AG04449 (cell line): ENCODE measurements around the gene HSH2D.
A peak's percentile ranks its signal among the peaks of the same experiment; 100 is the strongest.

Experiments
- CTCF ChIA-PET: fragments of 350-600 bp; formaldehyde crosslinking; extraction: SDS; loops from one replicate; lab custom pipeline; 2021; ENCODE audit warnings: antibody characterized with exemption; lab: Yijun Ruan, JAX
- POLR2A ChIA-PET: fragments of 400-600, 350-600 bp; formaldehyde crosslinking; extraction: SDS; loops from one replicate; lab custom pipeline; 2020; ENCODE audit warnings: antibody characterized with exemption, inconsistent platforms; lab: Yijun Ruan, JAX
- DNase-seq: peaks from one replicate; pipeline ENCODE4 v3.0.0-alpha.2; 2010; ENCODE audit warnings: low read depth, low spot score
- H3K4me3 ChIP-seq: 2 replicates; pipeline ENCODE4 v1.5.1; 2011; ENCODE audit warnings: low read depth, mild to moderate bottlenecking, control low read depth, low read length
- TF ChIP-seq, protein P1 (sequence below): IDR thresholded peaks from one replicate; pipeline ENCODE4 v1.5.1; 2011; ENCODE audit warnings: mild to moderate bottlenecking, moderate library complexity, low read length, control low read depth, inconsistent platforms; ENCODE audit not compliant: insufficient read depth; ENCODE audit errors: missing control alignments

HSH2D gene

DNA sequence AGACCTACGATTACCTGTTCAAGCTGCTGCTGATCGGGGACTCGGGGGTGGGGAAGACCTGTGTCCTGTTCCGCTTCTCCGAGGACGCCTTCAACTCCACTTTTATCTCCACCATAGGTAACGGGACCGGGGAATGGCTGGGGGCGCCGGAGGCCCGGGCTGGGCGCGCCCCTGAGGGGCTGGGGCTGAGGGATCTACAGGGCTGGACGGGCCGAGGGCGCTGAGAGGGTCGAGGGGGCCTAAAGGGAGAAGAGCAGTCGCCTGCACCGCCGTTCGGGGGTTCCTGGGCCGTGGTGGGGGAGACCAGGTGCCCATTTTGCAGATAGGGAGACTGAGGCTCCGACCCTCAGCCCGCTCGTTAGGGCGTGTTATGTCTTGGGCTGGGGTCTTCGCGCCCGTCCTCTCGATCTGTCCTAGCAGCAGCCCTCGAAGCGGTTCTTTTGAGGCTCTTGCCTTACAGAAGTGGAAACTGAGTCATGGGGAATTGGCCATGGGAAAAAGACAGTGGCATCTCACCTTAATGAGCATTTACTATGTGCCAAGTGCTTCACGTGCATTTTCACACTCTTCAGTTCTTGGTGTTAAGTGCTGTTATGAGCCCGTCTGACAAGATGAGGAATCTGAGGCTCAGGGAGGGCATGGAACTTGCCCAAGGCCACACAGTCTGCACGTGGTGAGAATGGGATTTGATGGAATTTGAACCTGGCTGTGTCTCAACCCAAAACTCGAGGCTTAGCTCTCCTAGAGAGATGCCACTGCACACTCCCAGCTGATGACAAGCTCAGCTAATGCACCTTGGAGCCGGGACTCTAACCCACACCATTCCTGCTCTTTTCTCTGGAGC, 31.4 kb upstream of the HSH2D start:
- H3K4me3 ChIP-seq = peak overlapping the region; percentile 92
- DNase-seq = no peak
- ChIA-PET CTCF (interaction anchor here (1.1 to 3.9 kb wide), 8 partner anchors 10 to 73 kb away, joined by 3 to 46 read pairs (median 15); partner anchors contain the start of gene FAM32A), POLR2A (interaction anchor here (1.4 kb wide), 1 partner anchor 86 kb away, joined by 3 read pairs; the partner anchor contains the start of gene AP1M1)
- TF ChIP-seq, protein P1, sequence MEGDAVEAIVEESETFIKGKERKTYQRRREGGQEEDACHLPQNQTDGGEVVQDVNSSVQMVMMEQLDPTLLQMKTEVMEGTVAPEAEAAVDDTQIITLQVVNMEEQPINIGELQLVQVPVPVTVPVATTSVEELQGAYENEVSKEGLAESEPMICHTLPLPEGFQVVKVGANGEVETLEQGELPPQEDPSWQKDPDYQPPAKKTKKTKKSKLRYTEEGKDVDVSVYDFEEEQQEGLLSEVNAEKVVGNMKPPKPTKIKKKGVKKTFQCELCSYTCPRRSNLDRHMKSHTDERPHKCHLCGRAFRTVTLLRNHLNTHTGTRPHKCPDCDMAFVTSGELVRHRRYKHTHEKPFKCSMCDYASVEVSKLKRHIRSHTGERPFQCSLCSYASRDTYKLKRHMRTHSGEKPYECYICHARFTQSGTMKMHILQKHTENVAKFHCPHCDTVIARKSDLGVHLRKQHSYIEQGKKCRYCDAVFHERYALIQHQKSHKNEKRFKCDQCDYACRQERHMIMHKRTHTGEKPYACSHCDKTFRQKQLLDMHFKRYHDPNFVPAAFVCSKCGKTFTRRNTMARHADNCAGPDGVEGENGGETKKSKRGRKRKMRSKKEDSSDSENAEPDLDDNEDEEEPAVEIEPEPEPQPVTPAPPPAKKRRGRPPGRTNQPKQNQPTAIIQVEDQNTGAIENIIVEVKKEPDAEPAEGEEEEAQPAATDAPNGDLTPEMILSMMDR = no peak

DNA sequence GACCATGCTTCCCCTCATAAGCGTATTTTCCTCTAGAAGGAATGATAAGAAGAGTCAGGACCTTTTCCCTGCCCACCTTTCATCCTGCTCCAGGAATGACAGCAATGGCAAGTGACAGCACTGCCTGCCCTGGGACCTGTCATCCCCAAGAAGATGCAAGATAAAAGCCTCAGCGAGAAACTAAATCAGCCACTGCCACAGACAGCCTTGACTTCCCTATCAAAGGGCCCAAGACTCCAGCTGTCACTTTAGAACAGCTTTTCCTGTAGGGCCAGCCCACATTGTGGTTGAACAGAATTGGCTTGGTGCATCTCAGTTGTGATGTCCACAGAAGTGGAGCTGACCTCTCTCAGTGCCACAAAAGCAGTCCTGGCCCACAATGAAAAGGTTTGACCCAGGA, 30.7 kb upstream of the HSH2D start:
- TF ChIP-seq, protein P1 = no peak
- peak overlapping the region; percentile 92 for H3K4me3 ChIP-seq
- CTCF ChIA-PET = interaction anchor here (0.8 to 3.3 kb wide), 5 partner anchors 9 to 73 kb away, joined by 4 to 19 read pairs (median 6); partner anchors contain the start of gene FAM32A
- DNase-seq = no peak
- POLR2A ChIA-PET = interaction anchor here (1.1 kb wide), 1 partner anchor 13 kb away, joined by 4 read pairs; no protein-coding TSS in a partner anchor

DNA sequence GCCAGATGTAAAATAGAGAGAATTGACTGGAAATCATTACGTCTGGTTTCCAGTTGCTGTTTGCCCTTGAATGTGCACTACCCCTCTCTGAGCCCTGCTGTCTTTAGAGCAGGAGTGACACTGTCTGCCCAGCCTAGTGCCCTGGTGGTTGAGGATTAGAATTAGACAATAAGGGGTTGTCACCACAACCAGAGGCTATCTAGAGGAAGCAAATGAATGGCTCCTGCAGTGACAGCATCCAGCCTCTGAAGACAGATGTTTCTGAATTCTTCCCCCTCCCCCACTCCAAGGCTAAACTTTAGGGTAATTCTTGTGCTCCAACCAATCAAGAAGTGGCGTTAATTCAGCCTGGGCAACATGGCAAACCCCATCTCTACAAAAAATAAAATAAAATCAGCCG, 29.8 kb upstream of the HSH2D start:
- CTCF ChIA-PET = interaction anchor here (0.8 to 1.4 kb wide), 3 partner anchors 51 to 72 kb away, joined by 4 to 6 read pairs (median 6); partner anchors contain the start of gene FAM32A
- POLR2A ChIA-PET = interaction anchor here (1.1 kb wide), 1 partner anchor 14 kb away, joined by 4 read pairs; no protein-coding TSS in a partner anchor

DNA sequence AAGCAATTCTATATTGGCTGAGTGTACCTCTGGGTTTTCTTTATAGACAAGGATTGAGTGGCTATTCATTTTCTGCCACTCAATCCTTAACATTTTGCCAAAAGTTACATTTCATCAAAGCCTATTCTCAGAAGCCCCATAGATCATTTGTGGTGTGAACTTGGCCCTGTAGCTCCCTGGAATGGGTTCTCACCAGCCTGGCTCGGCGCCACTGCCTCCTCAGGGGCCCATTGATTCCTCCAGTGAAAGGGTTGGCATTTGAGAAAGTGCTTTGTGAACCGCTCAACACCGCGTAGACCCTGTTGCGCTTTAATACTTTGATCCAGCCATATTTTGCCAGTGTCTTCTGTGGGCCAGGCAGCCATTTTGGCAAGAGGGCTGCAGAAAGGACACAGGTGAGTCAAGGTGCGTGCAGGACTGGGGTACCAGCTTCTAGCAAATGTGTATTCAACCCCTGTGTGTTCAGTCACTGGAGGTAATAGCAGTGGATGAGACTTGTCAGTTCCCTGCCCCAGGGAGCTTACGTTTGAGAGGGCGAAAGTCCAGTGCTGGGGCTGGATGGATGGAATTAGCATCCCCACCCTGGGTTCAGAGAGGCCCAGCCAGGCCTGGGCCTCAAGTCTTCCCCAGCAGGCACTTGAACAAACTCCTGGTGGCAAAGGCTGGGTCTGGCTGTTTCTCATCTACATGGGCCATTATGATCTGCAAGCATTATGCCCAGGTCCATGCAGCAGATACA, 28.0 kb upstream of the HSH2D start:
- POLR2A ChIA-PET = no interaction called here
- H3K4me3 ChIP-seq = no peak overlapping the region
- DNase-seq = no peak
- TF ChIP-seq, protein P1 = no peak
- CTCF ChIA-PET = interaction anchor here (0.7 to 2.0 kb wide), 7 partner anchors 11 to 74 kb away, joined by 3 to 11 read pairs (median 3); no protein-coding TSS in a partner anchor

More for the DNA sequence above, 29.8 kb upstream of the HSH2D start:
- no peak overlapping the region for H3K4me3 ChIP-seq
- DNase-seq = no peak
- TF ChIP-seq, protein P1 = no peak

DNA sequence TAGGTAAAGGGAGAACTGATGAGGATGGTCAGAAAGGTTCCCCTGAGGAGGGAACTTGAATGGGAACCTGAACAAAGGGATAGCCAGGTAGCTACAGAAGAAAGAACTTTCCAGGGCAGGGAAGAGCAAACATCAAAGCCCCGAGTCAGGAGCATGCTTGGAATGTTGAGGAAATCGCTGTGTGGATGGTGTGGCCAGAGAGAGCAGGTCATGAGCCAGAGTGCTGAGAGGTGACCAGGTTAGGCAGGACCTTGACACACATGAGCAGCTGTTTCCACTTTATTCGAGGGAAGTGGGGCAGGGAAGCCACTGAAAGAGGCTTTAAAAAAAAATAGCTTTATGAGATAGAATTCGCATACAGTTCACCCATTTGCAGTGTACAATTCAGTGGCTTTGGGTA, 27.4 kb upstream of the HSH2D start:
- H3K4me3 ChIP-seq = no peak overlapping the region
- POLR2A ChIA-PET = no interaction called here
- DNase-seq = no peak
- CTCF ChIA-PET = interaction anchor here (0.8 to 2.0 kb wide), 5 partner anchors 10 to 75 kb away, joined by 3 to 11 read pairs (median 5); no protein-coding TSS in a partner anchor
- TF ChIP-seq, protein P1 = no peak

DNA sequence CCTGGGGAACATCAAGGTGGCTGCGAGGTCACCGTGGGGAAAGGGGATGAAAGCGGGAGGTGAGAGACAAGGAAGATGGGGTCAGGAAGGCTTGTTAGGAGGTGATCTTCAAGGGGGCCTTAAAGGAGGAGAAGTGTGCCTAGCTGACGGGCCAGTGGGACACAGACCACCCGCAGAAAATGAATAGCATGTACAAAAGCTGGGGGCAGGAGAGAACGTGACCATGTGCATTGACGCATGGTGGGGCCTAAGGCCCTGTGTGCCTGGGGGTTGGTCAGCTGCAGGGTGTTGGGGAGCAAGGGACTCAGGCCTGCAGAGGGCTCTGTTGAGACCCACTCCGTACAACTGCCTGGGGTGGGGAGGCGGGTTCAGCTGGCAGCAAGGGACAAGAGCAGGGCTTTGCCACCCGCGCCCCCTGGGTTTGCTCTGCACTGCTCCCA, 25.9 kb upstream of the HSH2D start:
- ChIA-PET CTCF (interaction anchor here (1.9 kb wide), 1 partner anchor 76 kb away, joined by 8 read pairs; no protein-coding TSS in a partner anchor), POLR2A (no interaction called here)
- H3K4me3 ChIP-seq = no peak overlapping the region

More for the DNA sequence above, 25.9 kb upstream of the HSH2D start:
- TF ChIP-seq, protein P1 = no peak
- DNase-seq = no peak
